Subcutaneous abdominal adipose tissue (tissue), 5 donors: ENCODE measurements around the gene HTR4.

ENCODE experiments used
- H3K27ac ChIP-seq: one replicate; pipeline ENCODE4 v1.7.0; 2013; ENCODE audit warnings: low read depth, mild to moderate bottlenecking, inconsistent platforms, low read length, moderate library complexity
- H3K27me3 ChIP-seq, 5 donors: one replicate each; pipeline ENCODE4 v1.7.0; 2013; ENCODE audit warnings: low read length in 5 of 5, inconsistent platforms in 1 of 5; ENCODE audit not compliant: control insufficient read depth in 5 of 5, insufficient read depth in 4 of 5
- H3K36me3 ChIP-seq, 5 donors: one replicate each; pipeline ENCODE4 v1.7.0; 2013; ENCODE audit warnings: low read length in 5 of 5; ENCODE audit not compliant: control insufficient read depth in 5 of 5, insufficient read depth in 5 of 5
- H3K4me1 ChIP-seq, 5 donors: one replicate each; pipeline ENCODE4 v1.7.0; 2013; ENCODE audit warnings: low read length in 5 of 5, mild to moderate bottlenecking in 3 of 5, moderate library complexity in 1 of 5; ENCODE audit not compliant: control insufficient read depth in 5 of 5, insufficient read depth in 5 of 5
- H3K4me3 ChIP-seq, 5 donors: one replicate each; pipeline ENCODE4 v1.7.0; 2013; ENCODE audit warnings: low read length in 5 of 5, low read depth in 1 of 5
- H3K9ac ChIP-seq, 5 donors: one replicate each; pipeline ENCODE4 v1.7.0; 2013; ENCODE audit warnings: low read length in 5 of 5, mild to moderate bottlenecking in 4 of 5, moderate library complexity in 3 of 5
- H3K9me3 ChIP-seq, 5 donors: one replicate each; pipeline ENCODE4 v1.7.0; 2013; ENCODE audit warnings: low read length in 5 of 5; ENCODE audit not compliant: control insufficient read depth in 5 of 5
- donor health status: healthy.
- donor health status: healthy.
- donor health status: healthy.
- donor health status: healthy.
- donor health status: healthy.

Gene HTR4, protein sequence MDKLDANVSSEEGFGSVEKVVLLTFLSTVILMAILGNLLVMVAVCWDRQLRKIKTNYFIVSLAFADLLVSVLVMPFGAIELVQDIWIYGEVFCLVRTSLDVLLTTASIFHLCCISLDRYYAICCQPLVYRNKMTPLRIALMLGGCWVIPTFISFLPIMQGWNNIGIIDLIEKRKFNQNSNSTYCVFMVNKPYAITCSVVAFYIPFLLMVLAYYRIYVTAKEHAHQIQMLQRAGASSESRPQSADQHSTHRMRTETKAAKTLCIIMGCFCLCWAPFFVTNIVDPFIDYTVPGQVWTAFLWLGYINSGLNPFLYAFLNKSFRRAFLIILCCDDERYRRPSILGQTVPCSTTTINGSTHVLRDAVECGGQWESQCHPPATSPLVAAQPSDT

DNA sequence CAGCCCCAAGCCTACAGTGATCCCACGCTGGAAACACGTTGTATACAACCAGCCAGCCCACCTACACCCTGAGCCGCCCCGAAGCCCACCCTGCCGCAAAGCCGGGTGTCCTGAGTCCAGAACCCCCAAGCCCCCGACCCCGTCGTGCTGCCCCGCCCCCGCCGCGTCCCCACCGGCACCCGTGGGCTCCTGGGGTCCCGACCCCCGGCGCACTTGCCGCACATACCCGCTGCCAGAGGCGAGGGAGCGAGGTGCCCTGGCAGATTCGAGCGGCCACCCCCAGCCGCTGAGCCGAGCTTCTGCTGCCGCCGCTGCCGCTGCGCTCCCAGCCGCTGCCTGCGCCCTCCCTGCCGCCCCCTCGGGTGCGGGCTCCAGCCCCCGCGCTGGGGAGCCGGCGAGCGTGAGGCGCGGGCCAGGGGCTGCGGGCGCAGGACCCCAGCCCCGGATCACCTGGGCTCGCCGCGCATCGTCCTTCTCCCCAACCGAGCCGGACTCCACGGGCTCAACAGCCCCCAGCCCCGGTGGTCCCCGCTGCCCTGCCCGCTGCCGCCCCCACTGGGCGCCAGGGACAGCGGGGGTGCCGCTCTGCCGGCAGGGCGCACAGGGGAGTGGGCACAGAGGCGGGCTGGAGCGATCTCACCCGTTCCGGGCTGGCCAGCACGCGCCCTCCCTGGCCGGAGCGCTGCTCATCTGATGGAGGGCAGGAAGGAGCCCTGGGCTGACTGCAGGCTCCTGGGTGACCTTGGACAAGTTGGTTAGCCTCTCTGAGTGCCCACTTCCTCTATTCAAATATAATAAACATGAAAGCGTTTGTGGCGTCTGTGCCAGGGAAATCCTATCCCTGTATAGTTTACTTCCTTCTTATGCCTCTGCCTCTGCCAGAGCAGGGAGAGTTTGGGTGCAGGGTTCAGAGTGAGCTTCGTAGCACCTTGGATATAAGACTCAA is at the start of gene HTR4:
HTR4 (minus strand) TSS at position 692 of the 946 bp plus-strand sequence. CDS start 17,513 bp downstream, outside the sequence.
- Histone ChIP-seq H3K27me3 (peaks cover 14 to 26% (median 17%) of the 10 kb centered on the region in 5 donors), H3K9ac (no peak within 1 kb of the TSS), H3K4me1 (no peaks in the 10 kb centered on the region), H3K4me3 (no peak within 1 kb of the TSS), H3K27ac (no peak within 1 kb of the TSS), H3K36me3 (no peaks in the 10 kb centered on the region), H3K9me3 (no peaks in the 10 kb centered on the region)

DNA sequence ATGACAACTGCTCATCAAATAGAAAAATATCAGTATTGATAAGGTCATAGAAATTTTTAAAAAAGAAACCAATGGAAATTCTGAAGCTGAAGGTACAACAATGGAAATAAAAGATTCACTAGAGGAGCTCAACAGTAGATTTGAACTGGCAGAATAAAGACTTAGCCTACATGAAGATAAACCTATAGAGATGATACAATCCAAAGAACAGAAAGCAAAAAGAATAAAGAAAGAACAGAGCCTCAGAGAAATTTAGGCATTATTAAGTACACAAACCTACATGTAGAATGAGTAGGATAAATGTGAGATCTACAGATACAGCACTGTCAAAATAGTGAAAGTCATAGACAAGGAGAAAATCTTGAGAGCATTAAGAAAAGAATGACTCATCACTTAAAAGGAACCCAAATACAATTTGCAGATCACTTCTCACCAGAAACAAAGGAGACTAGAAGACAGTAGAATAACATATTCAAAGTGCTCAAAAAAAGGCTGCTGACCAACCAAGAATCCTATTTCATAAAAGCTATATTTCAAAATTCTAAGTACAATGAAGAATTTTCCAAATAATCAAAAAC is 47.8 kb upstream of the HTR4 start:
- Histone ChIP-seq H3K36me3 (no peaks in the 10 kb centered on the region), H3K4me3 (no peak overlapping the region), H3K27me3 (no peaks in the 10 kb centered on the region), H3K4me1 (no peaks in the 10 kb centered on the region), H3K9me3 (peaks cover 0 to 4% (median 0%) of the 10 kb centered on the region in 5 donors), H3K9ac (no peak overlapping the region), H3K27ac (no peak overlapping the region)

DNA sequence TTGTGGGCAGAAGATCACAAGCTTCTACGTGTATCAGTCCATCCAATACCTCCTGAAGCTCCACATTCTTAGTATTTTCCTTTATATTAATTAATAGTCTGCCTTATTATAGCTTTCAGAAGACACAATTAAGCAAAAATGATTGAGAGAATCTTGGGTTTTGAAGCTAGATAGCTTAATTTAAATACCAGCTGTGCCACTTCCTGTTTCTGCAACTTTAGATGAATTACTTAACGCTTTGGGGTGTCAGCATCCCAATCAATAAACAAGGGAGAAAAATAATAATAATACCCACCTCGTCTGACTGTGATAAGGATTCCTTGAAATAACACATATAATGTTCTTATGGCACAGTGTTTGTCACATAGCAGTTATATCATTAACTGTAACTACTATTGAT is 44.7 kb upstream of the HTR4 start:
- no peak overlapping the region for H3K9ac ChIP-seq
- no peaks in the 10 kb centered on the region for H3K4me1 ChIP-seq
- H3K4me3 ChIP-seq = no peak overlapping the region
- H3K9me3 ChIP-seq = peaks cover 0 to 4% (median 0%) of the 10 kb centered on the region in 5 donors
- H3K27me3 ChIP-seq = no peaks in the 10 kb centered on the region
- H3K27ac ChIP-seq = no peak overlapping the region
- H3K36me3 ChIP-seq = no peaks in the 10 kb centered on the region

DNA sequence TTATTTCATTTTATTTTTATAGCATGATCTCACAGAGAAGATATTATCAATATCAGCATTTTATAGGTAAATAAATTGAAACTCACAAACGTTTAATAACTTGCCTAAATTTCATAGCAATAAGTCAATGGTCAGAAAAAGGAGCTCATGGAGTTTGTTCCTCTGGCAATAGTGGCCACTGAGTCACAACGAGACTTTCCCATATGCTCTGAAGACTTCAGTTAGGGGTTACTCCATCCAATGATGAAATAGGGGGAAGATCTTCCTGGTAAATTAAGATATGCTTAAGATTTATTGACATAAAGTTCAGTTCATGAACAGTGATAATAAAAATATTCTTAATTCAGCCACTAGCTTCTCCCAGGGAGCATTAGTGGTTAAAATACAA is 43.5 kb upstream of the HTR4 start:
- Histone ChIP-seq H3K4me3 (no peak overlapping the region), H3K27me3 (no peaks in the 10 kb centered on the region), H3K36me3 (no peaks in the 10 kb centered on the region), H3K4me1 (no peaks in the 10 kb centered on the region), H3K9ac (no peak overlapping the region), H3K9me3 (peaks cover 0 to 4% (median 0%) of the 10 kb centered on the region in 5 donors), H3K27ac (no peak overlapping the region)

DNA sequence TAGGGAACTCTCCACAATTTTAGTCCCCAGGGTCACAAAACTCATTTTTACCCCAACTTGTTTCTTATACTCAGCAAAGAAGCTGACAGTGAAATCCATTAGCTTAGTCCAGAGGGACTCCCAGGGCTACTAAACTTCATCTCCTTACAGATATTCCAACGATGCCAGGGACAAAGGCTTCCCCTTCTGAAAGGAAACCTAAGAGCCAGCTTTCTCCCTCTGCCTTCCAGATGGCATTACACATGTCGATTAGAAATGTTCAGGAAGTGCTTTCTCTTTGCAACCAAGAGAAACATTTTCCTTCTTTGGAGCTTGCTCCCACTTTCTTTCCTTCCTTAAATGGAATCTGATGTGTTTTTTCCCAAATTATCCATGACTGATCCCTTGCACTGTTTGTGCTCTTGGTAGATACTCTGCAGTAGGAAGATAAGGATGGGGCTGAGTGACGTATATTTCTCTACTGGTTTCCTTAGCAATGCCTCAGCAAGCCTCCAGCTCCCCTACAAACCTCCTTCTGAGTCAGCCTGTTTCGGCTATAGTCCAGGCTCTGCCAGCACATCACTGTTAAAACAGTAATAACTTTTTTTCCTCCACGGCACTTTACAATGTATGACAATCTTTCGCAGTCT is 43.0 kb upstream of the HTR4 start:
- Histone ChIP-seq H3K9me3 (peaks cover 0 to 3% (median 0%) of the 10 kb centered on the region in 5 donors), H3K4me3 (no peak overlapping the region), H3K4me1 (no peaks in the 10 kb centered on the region), H3K36me3 (no peaks in the 10 kb centered on the region), H3K27ac (no peak overlapping the region), H3K9ac (no peak overlapping the region), H3K27me3 (no peaks in the 10 kb centered on the region)

DNA sequence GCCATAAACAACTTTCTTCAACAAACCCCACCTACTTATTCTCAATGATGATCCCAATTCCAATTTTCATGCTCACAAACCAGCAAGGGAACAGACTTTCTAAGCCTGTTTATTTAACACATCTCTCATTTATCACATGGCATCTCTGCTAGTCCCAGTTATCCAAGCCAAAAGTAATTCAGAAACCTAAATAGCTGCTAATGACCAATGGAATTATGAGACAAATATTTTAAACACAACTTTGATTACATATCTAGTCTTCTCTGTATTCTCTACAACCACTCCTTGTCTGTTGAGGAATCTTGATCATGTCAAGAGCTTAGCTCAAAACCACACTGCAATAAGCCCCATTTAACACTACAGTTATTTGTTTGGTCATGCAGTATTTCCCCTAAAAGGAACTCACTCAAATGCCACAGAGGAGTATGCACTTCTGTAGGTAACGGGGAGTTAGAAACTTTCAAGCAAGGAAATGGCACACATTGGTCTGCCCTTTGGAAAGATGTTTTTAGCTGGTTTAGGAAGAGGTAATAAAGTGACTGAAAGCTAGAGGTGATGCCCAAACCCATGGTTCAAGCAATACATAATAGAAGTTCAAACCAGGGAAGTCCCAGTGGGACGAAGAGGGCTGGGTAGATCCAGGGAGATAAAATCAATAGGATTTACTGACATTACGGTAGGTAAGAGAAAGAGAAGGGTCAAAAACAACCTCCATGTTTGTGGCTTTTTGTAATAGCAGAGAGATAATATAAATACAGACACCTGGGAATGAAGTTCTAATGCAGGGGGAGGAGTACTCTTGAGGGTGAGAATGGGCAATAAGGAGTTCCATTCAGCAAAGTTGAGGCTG is 42.1 kb upstream of the HTR4 start:
- H3K4me1 ChIP-seq = no peaks in the 10 kb centered on the region
- no peak overlapping the region for H3K4me3 ChIP-seq
- H3K27ac ChIP-seq = no peak overlapping the region
- H3K9ac ChIP-seq = no peak overlapping the region
- H3K9me3 ChIP-seq = no peaks in the 10 kb centered on the region
- no peaks in the 10 kb centered on the region for H3K27me3 ChIP-seq
- H3K36me3 ChIP-seq = no peaks in the 10 kb centered on the region

DNA sequence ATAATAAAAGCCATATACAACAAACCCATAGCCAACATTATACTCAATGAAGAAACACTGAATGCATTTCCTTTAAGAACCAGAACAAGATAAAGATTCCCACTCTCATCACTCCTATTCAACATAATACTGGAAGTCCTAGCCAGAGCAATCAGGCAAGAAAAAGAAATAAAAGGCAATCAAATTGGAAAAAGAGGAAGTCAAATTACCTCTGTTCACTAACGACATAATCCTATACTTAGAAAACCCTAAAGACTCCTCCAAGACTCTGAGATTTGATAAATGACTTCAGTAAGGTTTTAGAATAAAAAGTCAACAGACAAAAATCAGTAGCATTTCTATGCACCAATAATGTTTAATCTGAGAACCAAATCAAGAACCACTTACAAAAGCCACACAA is 36.6 kb upstream of the HTR4 start:
- H3K27me3 ChIP-seq = no peaks in the 10 kb centered on the region
- peaks cover 0 to 14% (median 2%) of the 10 kb centered on the region in 5 donors for H3K9me3 ChIP-seq
- H3K9ac ChIP-seq = no peak overlapping the region
- no peak overlapping the region for H3K4me3 ChIP-seq
- H3K27ac ChIP-seq = no peak overlapping the region
- no peaks in the 10 kb centered on the region for H3K36me3 ChIP-seq
- H3K4me1 ChIP-seq = no peaks in the 10 kb centered on the region

DNA sequence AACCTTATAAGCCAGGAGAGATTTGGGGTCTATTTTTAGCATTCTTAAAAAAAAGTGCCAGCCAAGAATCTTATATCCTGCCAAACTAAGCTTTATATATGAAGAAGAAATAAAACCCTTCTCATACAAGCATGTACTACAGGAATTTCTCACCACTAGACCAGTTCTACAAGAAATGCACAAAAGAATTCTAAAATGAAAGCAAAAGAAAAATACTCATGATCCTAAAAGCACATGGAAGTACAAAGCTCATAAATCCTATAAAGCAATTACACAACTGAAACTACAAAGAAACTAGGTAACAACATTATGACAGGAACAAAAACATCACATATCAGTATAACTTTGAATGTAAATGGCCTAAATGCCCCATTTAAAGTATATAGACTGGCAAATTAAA is 34.5 kb upstream of the HTR4 start:
- Histone ChIP-seq H3K9me3 (peaks cover 0 to 14% (median 2%) of the 10 kb centered on the region in 5 donors), H3K36me3 (no peaks in the 10 kb centered on the region), H3K9ac (no peak overlapping the region), H3K27ac (no peak overlapping the region), H3K4me1 (no peaks in the 10 kb centered on the region), H3K4me3 (no peak overlapping the region), H3K27me3 (no peaks in the 10 kb centered on the region)

DNA sequence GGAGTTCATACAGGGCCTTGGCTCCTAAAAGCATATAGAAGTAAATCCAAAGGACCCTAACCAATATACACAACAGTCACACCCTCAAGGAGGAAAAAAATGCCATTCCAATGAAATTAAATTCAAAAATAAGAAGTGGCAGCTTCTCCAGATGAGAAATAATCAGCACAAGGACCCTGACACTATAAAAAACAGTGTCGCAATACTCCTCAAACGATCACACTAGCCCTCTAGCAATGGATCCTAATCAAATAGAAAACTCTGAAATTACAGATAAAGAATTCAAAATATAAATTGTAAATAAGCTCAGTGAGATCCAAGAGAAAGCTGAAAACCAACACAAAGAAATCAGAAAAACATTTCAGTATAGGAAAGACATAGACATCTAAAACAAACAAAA is 33.5 kb upstream of the HTR4 start:
- Histone ChIP-seq H3K27me3 (no peaks in the 10 kb centered on the region), H3K4me1 (no peaks in the 10 kb centered on the region), H3K27ac (no peak overlapping the region), H3K4me3 (no peak overlapping the region), H3K36me3 (no peaks in the 10 kb centered on the region), H3K9ac (no peak overlapping the region), H3K9me3 (peaks cover 0 to 14% (median 2%) of the 10 kb centered on the region in 5 donors)
